ENCODE measurements around the gene CES1. TPM values are rescaled to one million over a fixed set of nuclear protein-coding genes. Genes with fewer than 3 reads are reported as not detected.
"Not testable (repeated sequence)": the region's sequence is repeated elsewhere in the genome, so short reads cannot be mapped to it uniquely, and the experiment has no call there.

Gene CES1
- total and polyA plus RNA-seq, 2 of the 8 experiments (the other 6 are each of a cell fraction or from before 2014, with no cell fraction given) = 0.91 to 1.2 TPM

DNA sequence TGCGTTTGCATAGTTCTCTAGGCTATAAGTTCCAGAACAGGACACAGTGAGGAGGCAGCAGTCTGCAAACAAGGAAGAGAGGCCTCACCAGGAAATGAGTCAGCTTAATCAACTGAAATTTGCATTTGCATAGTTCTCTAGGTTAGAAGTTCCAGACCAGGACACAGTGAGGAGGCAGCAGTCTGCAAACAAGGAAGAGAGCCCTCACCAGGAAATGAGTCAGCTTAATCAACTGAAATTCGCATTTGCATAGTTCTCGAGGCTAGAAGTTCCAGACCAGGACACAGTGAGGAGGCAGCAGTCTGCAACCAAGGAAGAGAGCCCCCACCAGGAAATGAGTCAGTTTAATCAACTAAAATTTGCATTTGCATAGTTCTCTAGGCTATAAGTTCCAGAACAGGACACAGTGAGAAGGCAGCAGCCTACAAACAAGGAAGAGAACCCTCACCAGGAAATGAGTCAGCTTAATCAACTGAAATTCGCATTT, 79.7 kb downstream of the CES1 start:
- FAIRE-seq; H3K14ac ChIP-seq (ENCODE audit: insufficient read length); H3K9ac ChIP-seq (replicated peaks in 1 of 4; ENCODE audit: extremely low read depth in 1 of 4, low read depth in 3 of 4, low read length in 3 of 4); H3K56ac ChIP-seq (replicated peaks; ENCODE audit: insufficient read length, low read depth, low read length); H3K36me3 ChIP-seq (ENCODE audit: control insufficient read depth in 2 of 4, insufficient read depth in 4 of 4, low read length in 3 of 4); H3K27ac ChIP-seq (ENCODE audit: low read depth, low read length); H2BK20ac ChIP-seq (ENCODE audit: low read length); POLR2A ChIA-PET (ENCODE audit: partially characterized antibody); DNase-seq (ENCODE audit: low read depth in 1 of 2, low spot score in 2 of 2); H3K23me2 ChIP-seq (ENCODE audit: low read depth, low read length); H4K8ac ChIP-seq (ENCODE audit: extremely low read depth, insufficient read depth, low read length); H3K79me1 ChIP-seq (ENCODE audit: low read depth, low read length); H2BK15ac ChIP-seq (ENCODE audit: low read length); H3K4ac ChIP-seq (replicated peaks; ENCODE audit: insufficient read length, low read depth, low read length); H4K91ac ChIP-seq (replicated peaks; ENCODE audit: insufficient read length, low read length); H2AK5ac ChIP-seq (ENCODE audit: low read depth, low read length); H2BK5ac ChIP-seq (ENCODE audit: low read depth, low read length); H2BK12ac ChIP-seq (ENCODE audit: low read depth, low read length); H2BK120ac ChIP-seq (replicated peaks; ENCODE audit: low read depth, low read length); H3K4me1 ChIP-seq (replicated peaks in 1 of 4; ENCODE audit: control insufficient read depth in 3 of 4, insufficient read depth in 4 of 4, low read length in 3 of 4); H2AFZ ChIP-seq (ENCODE audit: low read length); H3K4me3 ChIP-seq (ENCODE audit: extremely low read depth in 1 of 4, insufficient read depth in 2 of 4, low read depth in 3 of 4, low read length in 4 of 4); H3K23ac ChIP-seq (ENCODE audit: insufficient read length); H3K18ac ChIP-seq (ENCODE audit: extremely low read depth, low read length); H3K4me2 ChIP-seq (ENCODE audit: insufficient read depth in 1 of 2, low read depth in 2 of 2, low read length in 2 of 2); CTCF ChIA-PET (ENCODE audit: partially characterized antibody); H4K20me1 ChIP-seq (replicated peaks in 1 of 2; ENCODE audit: control insufficient read depth in 1 of 2, insufficient read depth in 2 of 2, low read length in 2 of 2); H3K27me3 ChIP-seq (replicated peaks in 1 of 4; ENCODE audit: control insufficient read depth in 3 of 4, extremely low read depth in 1 of 4, insufficient read depth in 3 of 4, low read length in 3 of 4); H4K5ac ChIP-seq (ENCODE audit: insufficient read length, low read depth, low read length); H3K79me2 ChIP-seq (ENCODE audit: control insufficient read depth in 1 of 2, insufficient read depth in 2 of 2, low read length in 2 of 2): not testable (repeated sequence)
- TF ChIP-seq MAFK (IDR thresholded peaks at IDR 0.05; ENCODE audit: low read depth, low read length) = 0 out of 2 replicates have a peak, but pooled peaks have one; percentile 2
- H3K9me3 ChIP-seq (ENCODE audit: insufficient read depth in 2 of 2, low read depth in 1 of 2, low read length in 1 of 2) = peaks cover 7 to 12% of the 10 kb centered on the region in 2 experiments; a peak in 2 of 4 replicates
- 93% methylated on average over 4 of the region's 4 CpGs; no CpG with 5 or more reads in 1 of the 2 experiments for WGBS, 2 experiments (ENCODE audit: extremely low coverage in 1 of 2, insufficient coverage in 1 of 2, insufficient read length in 1 of 2, insufficient replicate concordance in 2 of 2, low coverage in 1 of 2, low lambda C conversion rate in 2 of 2, missing lambda C conversion rate in 1 of 2)

Other genes with a start within 250 kb of the CES1 start
- 0.40 TPM in 1 of 2 replicates, not detected in the other for gene SLC6A2, start 177.1 kb downstream of the CES1 start, total RNA-seq (2021; fragmentation: NEBNext Ultra II Directional; extraction: Animal tissue kit (Norgen Biotek cat#: 25700))
- gene SLC6A2, start 177.1 kb downstream of the CES1 start, polyA plus RNA-seq (2011; rRNA removed) = 0.25 and 0.35 TPM in 2 replicates
- gene CES5A, start 42.3 kb upstream of the CES1 start, total RNA-seq (2021; fragmentation: NEBNext Ultra II Directional; extraction: Animal tissue kit (Norgen Biotek cat#: 25700)) = not detected in 2 replicates
- 0.05 TPM in 1 of 2 replicates, not detected in the other for gene CES5A, start 42.3 kb upstream of the CES1 start, polyA plus RNA-seq (2011; rRNA removed)

Data from H1 (cell line).